H1 (cell line): ENCODE data around the gene FOXA3. TPM values are rescaled to one million over a fixed set of nuclear protein-coding genes. Genes with fewer than 3 reads are reported as not detected.

ENCODE experiments used
- CTCF ChIA-PET: fragments of 300-600 bp; sonication (Branson Sonifier 250); formaldehyde crosslinking; loops from one replicate; lab custom pipeline; 2021; ENCODE audit not compliant: partially characterized antibody; lab: Charles Lee
- POLR2A ChIA-PET: fragments of 300-600 bp; sonication (Branson Sonifier 250); formaldehyde crosslinking; loops from one replicate; lab custom pipeline; 2021; ENCODE audit warnings: inconsistent platforms; ENCODE audit not compliant: partially characterized antibody; lab: Charles Lee
- DNase-seq, 2 experiments: peaks; one replicate each; pipeline versions ENCODE4 v3.0.0 to v3.0.0-alpha.2; 2010 to 2022; ENCODE audit warnings: low spot score in 2 of 2, low read depth in 1 of 2, mixed read lengths in 1 of 2
- FAIRE-seq: peaks from 2 replicates; lab custom pipeline; 2011; peaks lifted over from hg19 to GRCh38; lab: Jason Lieb, UNC
- H2AFZ ChIP-seq: 2 replicates; pipeline ENCODE4 v1.8.1; 2012; ENCODE audit warnings: low read length, inconsistent platforms
- H2AK5ac ChIP-seq: 2 replicates; pipeline ENCODE4 v1.6.1; 2013; ENCODE audit warnings: low read depth, low read length
- H2BK120ac ChIP-seq: replicated peaks from 2 replicates; pipeline ENCODE3; 2013; ENCODE audit warnings: low read depth, low read length, inconsistent platforms
- H2BK12ac ChIP-seq: 2 replicates; pipeline ENCODE4 v1.6.1; 2013; ENCODE audit warnings: low read depth, low read length
- H2BK15ac ChIP-seq: 2 replicates; pipeline ENCODE4 v1.6.1; 2013; ENCODE audit warnings: low read length
- H2BK20ac ChIP-seq: 2 replicates; pipeline ENCODE4 v1.6.1; 2013; ENCODE audit warnings: low read length
- H2BK5ac ChIP-seq: 2 replicates; pipeline ENCODE4 v1.6.1; 2013; ENCODE audit warnings: low read depth, low read length
- H3K14ac ChIP-seq: 2 replicates; pipeline ENCODE4 v1.6.1; 2013; ENCODE audit warnings: inconsistent platforms; ENCODE audit not compliant: insufficient read length
- H3K18ac ChIP-seq: 2 replicates; pipeline ENCODE4 v1.6.1; 2013; ENCODE audit warnings: low read length; ENCODE audit errors: extremely low read depth
- H3K23ac ChIP-seq: 2 replicates; pipeline ENCODE4 v1.6.1; 2013; ENCODE audit warnings: inconsistent platforms; ENCODE audit not compliant: insufficient read length
- H3K23me2 ChIP-seq: 2 replicates; pipeline ENCODE4 v1.6.1; 2013; ENCODE audit warnings: low read depth, low read length
- H3K27ac ChIP-seq: 2 replicates; pipeline ENCODE4 v1.6.1; 2011; ENCODE audit warnings: low read depth, low read length, inconsistent platforms
- H3K27me3 ChIP-seq, 4 experiments: replicated peaks in 1 of 4; 1 replicate in 1 of 4; 2 replicates in 3 of 4; pipeline versions ENCODE4 v1.6.1 to v1.8.1; 2011 to 2013; ENCODE audit warnings: low read length in 3 of 4, mild to moderate bottlenecking in 3 of 4, inconsistent platforms in 2 of 4, mixed read lengths in 2 of 4, moderate library complexity in 1 of 4; ENCODE audit not compliant: control insufficient read depth in 3 of 4, insufficient read depth in 3 of 4; ENCODE audit errors: extremely low read depth in 1 of 4
- H3K36me3 ChIP-seq, 4 experiments: 2 replicates each; pipeline versions ENCODE4 v1.6.1 to v1.8.1; 2011 to 2013; ENCODE audit warnings: mild to moderate bottlenecking in 4 of 4, low read length in 3 of 4, moderate library complexity in 2 of 4, control low read depth in 1 of 4, inconsistent platforms in 1 of 4; ENCODE audit not compliant: insufficient read depth in 4 of 4, control insufficient read depth in 2 of 4
- H3K4ac ChIP-seq: replicated peaks from 2 replicates; pipeline ENCODE3; 2013; ENCODE audit warnings: low read length, low read depth, mixed read lengths, inconsistent platforms; ENCODE audit not compliant: insufficient read length
- H3K4me1 ChIP-seq, 4 experiments: replicated peaks in 1 of 4; 1 replicate in 1 of 4; 2 replicates in 3 of 4; pipeline versions ENCODE4 v1.6.1 to v1.8.1; 2011 to 2013; ENCODE audit warnings: low read length in 3 of 4, inconsistent platforms in 2 of 4, mixed read lengths in 1 of 4; ENCODE audit not compliant: insufficient read depth in 4 of 4, control insufficient read depth in 3 of 4
- H3K4me2 ChIP-seq, 2 experiments: 2 replicates each; pipeline versions ENCODE4 v1.6.1 to v1.8.1; 2011 to 2013; ENCODE audit warnings: low read depth in 2 of 2, low read length in 2 of 2, control low read depth in 1 of 2, inconsistent platforms in 1 of 2, mild to moderate bottlenecking in 1 of 2; ENCODE audit not compliant: insufficient read depth in 1 of 2
- H3K4me3 ChIP-seq, 4 experiments: fragments of 200-600, 300-600 bp in 1 of 4; sonication (generic), shearing (Covaris generic), sonication (Bioruptor Twin) in 1 of 4; 2 replicates each; pipeline versions ENCODE4 v1.5.1 to v1.8.1; 2011 to 2016; ENCODE audit warnings: low read length in 4 of 4, low read depth in 3 of 4, control low read depth in 2 of 4, inconsistent platforms in 2 of 4, mild to moderate bottlenecking in 2 of 4, mixed read lengths in 1 of 4, moderate library complexity in 1 of 4; ENCODE audit not compliant: insufficient read depth in 2 of 4; ENCODE audit errors: extremely low read depth in 1 of 4
- H3K56ac ChIP-seq: replicated peaks from 2 replicates; pipeline ENCODE3; 2013; ENCODE audit warnings: low read depth, mild to moderate bottlenecking, mixed read lengths, low read length, inconsistent platforms; ENCODE audit not compliant: insufficient read length
- H3K79me1 ChIP-seq: 2 replicates; pipeline ENCODE4 v1.6.1; 2013; ENCODE audit warnings: low read depth, low read length, control low read depth
- H3K79me2 ChIP-seq, 2 experiments: 2 replicates each; pipeline versions ENCODE4 v1.6.1 to v1.8.1; 2012 to 2013; ENCODE audit warnings: low read length in 2 of 2, mild to moderate bottlenecking in 2 of 2, inconsistent platforms in 1 of 2; ENCODE audit not compliant: insufficient read depth in 2 of 2, control insufficient read depth in 1 of 2
- H3K9ac ChIP-seq, 4 experiments: replicated peaks in 1 of 4; 1 replicate in 1 of 4; 2 replicates in 3 of 4; pipeline versions ENCODE4 v1.6.1 to v1.8.1; 2011 to 2013; ENCODE audit warnings: low read depth in 3 of 4, low read length in 3 of 4, control low read depth in 2 of 4, mild to moderate bottlenecking in 2 of 4, moderate library complexity in 2 of 4, inconsistent platforms in 1 of 4; ENCODE audit errors: extremely low read depth in 1 of 4
- H3K9me3 ChIP-seq, 2 experiments: 2 replicates each; pipeline versions ENCODE4 v1.6.1 to v1.8.1; 2012 to 2013; ENCODE audit warnings: mild to moderate bottlenecking in 2 of 2, moderate library complexity in 2 of 2, control low read depth in 1 of 2, inconsistent platforms in 1 of 2, low read depth in 1 of 2, low read length in 1 of 2, mixed read lengths in 1 of 2; ENCODE audit not compliant: insufficient read depth in 2 of 2
- H4K20me1 ChIP-seq, 2 experiments: replicated peaks in 1 of 2; 2 replicates each; pipeline versions ENCODE3 to v1.8.1; 2011 to 2013; ENCODE audit warnings: inconsistent platforms in 2 of 2, low read length in 2 of 2, mild to moderate bottlenecking in 1 of 2; ENCODE audit not compliant: insufficient read depth in 2 of 2, control insufficient read depth in 1 of 2
- H4K5ac ChIP-seq: 2 replicates; pipeline ENCODE4 v1.6.1; 2013; ENCODE audit warnings: low read length, low read depth, mixed read lengths, inconsistent platforms; ENCODE audit not compliant: insufficient read length
- H4K8ac ChIP-seq: 2 replicates; pipeline ENCODE4 v1.8.0; 2013; ENCODE audit warnings: mild to moderate bottlenecking, moderate library complexity, low read length, inconsistent platforms; ENCODE audit not compliant: insufficient read depth; ENCODE audit errors: extremely low read depth
- H4K91ac ChIP-seq: replicated peaks from 2 replicates; pipeline ENCODE3; 2013; ENCODE audit warnings: low read length, mixed read lengths, inconsistent platforms; ENCODE audit not compliant: insufficient read length
- POLR2AphosphoS5 ChIP-seq: IDR thresholded peaks from 2 replicates; pipeline ENCODE4 v1.6.1; 2011; ENCODE audit warnings: low read depth, low read length
- YY1 ChIP-seq: IDR thresholded peaks from 2 replicates; pipeline ENCODE4 v1.6.1; 2011; ENCODE audit warnings: low read depth, mild to moderate bottlenecking, low read length
- WGBS, 2 experiments: shearing (Covaris generic) in 1 of 2; methylation state at CpG; one replicate each; pipeline versions ENCODE4 v1.1.6 to v1.1.7; 2013 to 2015; ENCODE audit warnings: low lambda C conversion rate in 2 of 2, mixed read lengths in 2 of 2, inconsistent platforms in 1 of 2, low coverage in 1 of 2, missing lambda C conversion rate in 1 of 2; ENCODE audit not compliant: insufficient replicate concordance in 2 of 2, insufficient coverage in 1 of 2, insufficient read length in 1 of 2; ENCODE audit errors: extremely low coverage in 1 of 2, missing lambda C conversion rate in 1 of 2; 5-methylcytosine and 5-hydroxymethylcytosine counted together
- polyA plus RNA-seq, 7 experiments: library from polyadenylated mRNA; depleted of rRNA in 3 of 7; stranded (reverse) in 5 of 7; unstranded in 2 of 7; fragments of >200 nt in 5 of 7; fragments of 200-250 nt in 2 of 7; gene quantifications; 1 replicate in 5 of 7; 2 replicates in 1 of 7; 4 replicates in 1 of 7; pipeline versions ENCODE4 v1.2.1 to v1.2.3, GENCODE V29; 2011 to 2013; ENCODE audit warnings: missing spikeins in 2 of 7, mixed read lengths in 2 of 7
- total RNA-seq: library from RNA; stranded (reverse); fragmentation: NEBNext Ultra II Directional; extraction: Animal tissue kit (Norgen Biotek cat#: 25700); gene quantifications from 2 replicates; pipeline ENCODE4 v1.2.1, GENCODE V29; 2021

FOXA3 gene
- total and polyA plus RNA-seq, 2 of the 8 experiments (the other 6 are each of a cell fraction or from before 2014, with no cell fraction given), result 20.2 to 49.1 TPM

- CTCF ChIA-PET, result interaction anchor here (0.5 to 12.4 kb wide), 17 partner anchors 10 to 214 kb away, joined by 3 to 208 read pairs (median 4); partner anchors contain the start of genes IRF2BP1, MYPOP and NANOS2
- Histone ChIP-seq H3K4ac (peak overlapping the region; percentile 73), H3K14ac (peak overlapping the region; percentile 72), H2BK120ac (no peak overlapping the region), H2BK12ac (0 out of 2 replicates have a peak overlapping the region, but pooled peaks have one; percentile 27), H3K36me3 (peaks cover 0 to 3% (median 1%) of the 10 kb centered on the region in 4 experiments; a peak in 2 of 8 replicates), H2AFZ (peak overlapping the region; percentile 49; the same call in 1 of the 2 replicates), H3K9me3 (no peaks in the 10 kb centered on the region), H4K91ac (peak overlapping the region; percentile 94), H2AK5ac (no peak overlapping the region), H3K9ac (peak overlapping the region; percentile 59 to 93 (median 88)), H4K5ac (no peak overlapping the region), H2BK5ac (peak overlapping the region; percentile 83; the same call in 1 of the 2 replicates), H3K4me3 (peak overlapping the region; percentile 81 to 91 (median 88)), H2BK15ac (no peak overlapping the region), H3K18ac (peak overlapping the region; percentile 87), H3K27ac (peak overlapping the region; percentile 62; the same call in 1 of the 2 replicates), H3K79me1 (peaks cover 14% of the 10 kb centered on the region; the same call in 1 of the 2 replicates), H3K79me2 (peaks cover 3 to 66% of the 10 kb centered on the region in 2 experiments; a peak in 2 of 4 replicates), H3K56ac (peak overlapping the region; percentile 73), H3K4me2 (peak overlapping the region; percentile 91 to 96), H3K23ac (no peak overlapping the region), H4K8ac (peak overlapping the region; percentile 96), H3K4me1 (peaks cover 0 to 18% (median 8%) of the 10 kb centered on the region in 4 experiments; a peak in 6 of 7 replicates), H4K20me1 (peaks cover 0 to 7% of the 10 kb centered on the region in 2 experiments), H3K23me2 (peaks cover 18% of the 10 kb centered on the region), H3K27me3 (no peaks in the 10 kb centered on the region; a peak in 1 of 7 replicates), H2BK20ac (0 out of 2 replicates have a peak overlapping the region, but pooled peaks have one; percentile 61)
- TF ChIP-seq POLR2AphosphoS5 (no peak), YY1 (peak; percentile 6; the same call in 1 of the 2 replicates)
- POLR2A ChIA-PET, result interaction anchor here (0.6 to 13.7 kb wide), 12 partner anchors 10 to 681 kb away, joined by 3 to 277 read pairs (median 4); partner anchors contain the start of genes DMWD, IRF2BP1, MYPOP and RSPH6A
- DNase-seq (peak in 1 of 2 experiments; percentile 44), FAIRE-seq (no peak)
- WGBS, 2 experiments, result 6% methylated on average over 12 of the region's 12 CpGs; no CpG with 5 or more reads in 1 of the 2 experiments
These were observed 530 bp downstream of the FOXA3 start for GRCh38 chr19:45864629-45865082.
